KMS-11 (cell line): ENCODE measurements around the gene ADAMTS2.

Source experiments
- H2AFZ ChIP-seq: fragments of 200-600 bp; sonication (generic); 2 replicates; pipeline ENCODE4 v1.6.1; 2016; ENCODE audit warnings: antibody characterized with exemption, mixed run types, low read depth
- H3K27ac ChIP-seq: fragments of 200-600 bp; sonication (generic); 2 replicates; pipeline ENCODE4 v1.6.1; 2016; ENCODE audit warnings: mild to moderate bottlenecking, mixed run types
- H3K27me3 ChIP-seq: fragments of 200-600 bp; sonication (generic); 2 replicates; pipeline ENCODE4 v1.6.1; 2017; ENCODE audit warnings: mild to moderate bottlenecking, low read depth, mixed run types, moderate library complexity; ENCODE audit not compliant: insufficient read depth
- H3K36me3 ChIP-seq: fragments of 200-600 bp; sonication (generic); 2 replicates; pipeline ENCODE4 v1.6.1; 2017; ENCODE audit warnings: mild to moderate bottlenecking, mixed run types; ENCODE audit not compliant: insufficient read depth
- H3K4me1 ChIP-seq: fragments of 200-600 bp; sonication (generic); 2 replicates; pipeline ENCODE4 v1.6.1; 2016; ENCODE audit warnings: mild to moderate bottlenecking, low read depth, mixed run types; ENCODE audit not compliant: poor library complexity, severe bottlenecking
- H3K4me2 ChIP-seq: fragments of 200-600 bp; sonication (generic); 2 replicates; pipeline ENCODE4 v1.7.0; 2016; ENCODE audit warnings: mild to moderate bottlenecking, mixed run types
- H3K4me3 ChIP-seq: fragments of 200-600 bp; sonication (generic); IDR thresholded peaks from 2 replicates; pipeline ENCODE4 v1.6.1; 2017; ENCODE audit warnings: low read depth, low read length, mixed read lengths; ENCODE audit not compliant: insufficient read depth
- H3K79me2 ChIP-seq: fragments of 200-600 bp; sonication (generic); 2 replicates; pipeline ENCODE4 v1.6.1; 2016; ENCODE audit warnings: low read depth, mixed run types; ENCODE audit not compliant: insufficient read depth
- H3K9ac ChIP-seq: fragments of 200-600 bp; sonication (generic); 2 replicates; pipeline ENCODE4 v1.6.1; 2016; ENCODE audit warnings: mild to moderate bottlenecking, mixed run types
- H4K20me1 ChIP-seq: fragments of 200-600 bp; sonication (generic); 2 replicates; pipeline ENCODE4 v1.6.1; 2016; ENCODE audit warnings: mild to moderate bottlenecking, mixed run types; ENCODE audit not compliant: insufficient read depth
- CTCF ChIP-seq: fragments of 200-600 bp; sonication (generic); conservative IDR thresholded peaks from 2 replicates; pipeline ENCODE4 v1.6.1; 2017; ENCODE audit warnings: low read depth, mild to moderate bottlenecking, antibody characterized with exemption, low read length, moderate library complexity, mixed read lengths

ADAMTS2 gene

GRCh38 chr5:179275941-179276837 lies 69.1 kb downstream of the ADAMTS2 start:
- no peak for TF ChIP-seq CTCF
- Histone ChIP-seq H3K36me3 (no peaks in the 10 kb centered on the region), H3K4me3 (no peak overlapping the region), H3K27ac (no peak overlapping the region), H3K9ac (no peak overlapping the region), H4K20me1 (no peaks in the 10 kb centered on the region), H3K4me2 (no peak overlapping the region), H3K27me3 (no peaks in the 10 kb centered on the region), H3K79me2 (no peaks in the 10 kb centered on the region), H2AFZ (no peak overlapping the region), H3K4me1 (no peaks in the 10 kb centered on the region)

GRCh38 chr5:179275381-179275878 lies 69.8 kb downstream of the ADAMTS2 start:
- H2AFZ ChIP-seq = no peak overlapping the region
- H3K4me3 ChIP-seq = no peak overlapping the region
- no peaks in the 10 kb centered on the region for H3K79me2 ChIP-seq
- no peaks in the 10 kb centered on the region for H3K36me3 ChIP-seq
- H4K20me1 ChIP-seq = no peaks in the 10 kb centered on the region
- no peaks in the 10 kb centered on the region for H3K27me3 ChIP-seq
- no peak for TF ChIP-seq CTCF
- no peaks in the 10 kb centered on the region for H3K4me1 ChIP-seq
- H3K9ac ChIP-seq = no peak overlapping the region
- no peak overlapping the region for H3K27ac ChIP-seq
- no peak overlapping the region for H3K4me2 ChIP-seq

- no peaks in the 10 kb centered on the region for H3K27me3 ChIP-seq
- no peaks in the 10 kb centered on the region for H3K79me2 ChIP-seq
- H3K9ac ChIP-seq = no peak overlapping the region
- no peak overlapping the region for H3K27ac ChIP-seq
- no peaks in the 10 kb centered on the region for H4K20me1 ChIP-seq
- no peak for TF ChIP-seq CTCF
- H2AFZ ChIP-seq = no peak overlapping the region
- H3K4me1 ChIP-seq = no peaks in the 10 kb centered on the region
- H3K36me3 ChIP-seq = no peaks in the 10 kb centered on the region
- H3K4me3 ChIP-seq = no peak overlapping the region
- no peak overlapping the region for H3K4me2 ChIP-seq
Measured at GRCh38 chr5:179274321-179275315, 70.6 kb downstream of the ADAMTS2 start.

GRCh38 chr5:179273441-179274145 lies 71.7 kb downstream of the ADAMTS2 start:
- Histone ChIP-seq H3K4me2 (no peak overlapping the region), H3K79me2 (no peaks in the 10 kb centered on the region), H3K4me1 (no peaks in the 10 kb centered on the region), H3K9ac (no peak overlapping the region), H3K4me3 (no peak overlapping the region), H4K20me1 (no peaks in the 10 kb centered on the region), H2AFZ (no peak overlapping the region), H3K36me3 (no peaks in the 10 kb centered on the region), H3K27ac (no peak overlapping the region), H3K27me3 (no peaks in the 10 kb centered on the region)
- no peak for TF ChIP-seq CTCF
